Fibroblast of pulmonary artery (primary cell): ENCODE measurements around the gene KDM4C.
"Not testable (repeated sequence)": the region's sequence is repeated elsewhere in the genome, so short reads cannot be mapped to it uniquely, and the experiment has no call there.

Experiments used
- DNase-seq: peaks from one replicate; pipeline ENCODE4 v3.0.0-alpha.2; 2010; ENCODE audit warnings: low read depth
- H3K4me3 ChIP-seq: replicated peaks from 2 replicates; pipeline ENCODE4 v1.5.1; 2011; ENCODE audit warnings: low read depth, mild to moderate bottlenecking, control low read depth, low read length, moderate library complexity
- CTCF ChIP-seq: IDR thresholded peaks from 2 replicates; pipeline ENCODE4 v1.5.1; 2011; ENCODE audit warnings: mild to moderate bottlenecking, control low read depth, low read length, inconsistent platforms; ENCODE audit errors: missing control alignments

KDM4C gene

GRCh38 chr9:6757456-6758247 lies at the start of gene KDM4C:
Gene KDM4C (plus strand): TSS chr9:6757973. CDS start chr9:6792989, 35,016 bp downstream.
- peak within 1 kb of the TSS; percentile 96 for H3K4me3 ChIP-seq
- no peak for TF ChIP-seq CTCF
- peak; percentile 95 for DNase-seq

GRCh38 chr9:6708732-6709131 lies 49.0 kb upstream of the KDM4C start:
- H3K4me3 ChIP-seq, result no peak overlapping the region
- TF ChIP-seq CTCF, result no peak
- DNase-seq, result no peak

GRCh38 chr9:6711403-6711802 lies 46.4 kb upstream of the KDM4C start:
- no peak overlapping the region for H3K4me3 ChIP-seq
- no peak for DNase-seq
- no peak for TF ChIP-seq CTCF

GRCh38 chr9:6712041-6712440 lies 45.7 kb upstream of the KDM4C start:
- no peak for TF ChIP-seq CTCF
- no peak for DNase-seq
- no peak overlapping the region for H3K4me3 ChIP-seq

- DNase-seq, result no peak
- TF ChIP-seq CTCF, result no peak
- no peak overlapping the region for H3K4me3 ChIP-seq
Measured at GRCh38 chr9:6714176-6714575, 43.6 kb upstream of the KDM4C start.

- not testable (repeated sequence) for DNase-seq, H3K4me3 ChIP-seq
Measured at GRCh38 chr9:6715153-6715754, 42.5 kb upstream of the KDM4C start.

- no peak for TF ChIP-seq CTCF
- peak; percentile 36 for DNase-seq
- H3K4me3 ChIP-seq, result peak overlapping the region; percentile 52
Measured at GRCh38 chr9:6715755-6716643, 41.8 kb upstream of the KDM4C start.
